CD8-positive, alpha-beta memory T cell (primary cell): ENCODE measurements around the gene CAP2. TPM values are rescaled to one million over a fixed set of nuclear protein-coding genes. Genes with fewer than 3 reads are reported as not detected.

Source experiments
- CTCF ChIA-PET: fragments of 350-600 bp; sonication (Branson Sonifier 250); formaldehyde crosslinking; loops from one replicate; lab custom pipeline; 2021; ENCODE audit warnings: antibody characterized with exemption; lab: Charles Lee
- POLR2A ChIA-PET: fragments of 350-600 bp; sonication (Branson Sonifier 250); formaldehyde crosslinking; loops from one replicate; lab custom pipeline; 2021; ENCODE audit warnings: antibody characterized with exemption; lab: Charles Lee
- DNase-seq, 5 donors: peaks; one replicate each; pipeline versions ENCODE4 v3.0.0 to v3.0.0-alpha.2; 2020 to 2022; ENCODE audit warnings: mixed read lengths in 1 of 5
- H3K27ac ChIP-seq: one replicate; pipeline ENCODE4 v1.7.0; 2013; ENCODE audit warnings: low read depth, mild to moderate bottlenecking, low read length, moderate library complexity
- H3K27me3 ChIP-seq: 2 replicates; pipeline ENCODE4 v1.7.0; 2013; ENCODE audit warnings: low read length, mild to moderate bottlenecking; ENCODE audit not compliant: insufficient read depth, poor library complexity, severe bottlenecking
- H3K36me3 ChIP-seq: 2 replicates; pipeline ENCODE4 v1.7.0; 2013; ENCODE audit warnings: mild to moderate bottlenecking, low read length, moderate library complexity; ENCODE audit not compliant: insufficient read depth
- H3K4me1 ChIP-seq: 2 replicates; pipeline ENCODE4 v1.7.0; 2013; ENCODE audit warnings: mild to moderate bottlenecking, low read length, moderate library complexity; ENCODE audit not compliant: insufficient read depth
- H3K4me3 ChIP-seq: 2 replicates; pipeline ENCODE4 v1.7.0; 2013; ENCODE audit warnings: mild to moderate bottlenecking, low read length
- H3K9me3 ChIP-seq: 2 replicates; pipeline ENCODE4 v1.7.0; 2013; ENCODE audit warnings: mild to moderate bottlenecking, low read length
- H3K27ac Mint-ChIP-seq, 8 donors: one replicate each; pipeline ENCODE4 v1.8.0; 2020 to 2021; ENCODE audit warnings: mixed read lengths in 8 of 8, mild to moderate bottlenecking in 6 of 8, inconsistent platforms in 3 of 8, moderate library complexity in 3 of 8
- H3K27me3 Mint-ChIP-seq, 2 donors: one replicate each; pipeline ENCODE4 v1.8.0; 2020 to 2021; ENCODE audit warnings: mixed read lengths in 2 of 2, mild to moderate bottlenecking in 1 of 2, moderate library complexity in 1 of 2
- H3K36me3 Mint-ChIP-seq, 3 donors: one replicate each; pipeline ENCODE4 v1.8.0; 2020 to 2021; ENCODE audit warnings: mixed read lengths in 3 of 3, inconsistent platforms in 1 of 3, mild to moderate bottlenecking in 1 of 3
- H3K4me1 Mint-ChIP-seq, 3 donors: one replicate each; pipeline ENCODE4 v1.8.0; 2020 to 2021; ENCODE audit warnings: mixed read lengths in 3 of 3, inconsistent platforms in 1 of 3, mild to moderate bottlenecking in 1 of 3
- H3K4me3 Mint-ChIP-seq, 7 donors: one replicate each; pipeline ENCODE4 v1.8.0; 2020 to 2021; ENCODE audit warnings: mixed read lengths in 7 of 7, mild to moderate bottlenecking in 6 of 7, moderate library complexity in 4 of 7, inconsistent platforms in 2 of 7
- H3K9me3 Mint-ChIP-seq, 5 donors: one replicate each; pipeline ENCODE4 v1.8.0; 2020 to 2022; ENCODE audit warnings: mixed read lengths in 5 of 5, mild to moderate bottlenecking in 3 of 5, moderate library complexity in 2 of 5, inconsistent platforms in 1 of 5
- polyA plus RNA-seq: library from polyadenylated mRNA; unstranded; fragments of 300-500 nt; fragmentation: Illumina TruSeq; gene quantifications from one replicate; pipeline ENCODE4 v1.2.3, GENCODE V29; 2021
- total RNA-seq, 2 experiments: library from RNA; stranded (reverse); gene quantifications; one replicate each; pipeline ENCODE4 v1.2.3, GENCODE V29; 2021

CAP2 gene
- total and polyA plus RNA-seq, 3 experiments from 2014 or later: 1.0 TPM; not detected in 2

DNA sequence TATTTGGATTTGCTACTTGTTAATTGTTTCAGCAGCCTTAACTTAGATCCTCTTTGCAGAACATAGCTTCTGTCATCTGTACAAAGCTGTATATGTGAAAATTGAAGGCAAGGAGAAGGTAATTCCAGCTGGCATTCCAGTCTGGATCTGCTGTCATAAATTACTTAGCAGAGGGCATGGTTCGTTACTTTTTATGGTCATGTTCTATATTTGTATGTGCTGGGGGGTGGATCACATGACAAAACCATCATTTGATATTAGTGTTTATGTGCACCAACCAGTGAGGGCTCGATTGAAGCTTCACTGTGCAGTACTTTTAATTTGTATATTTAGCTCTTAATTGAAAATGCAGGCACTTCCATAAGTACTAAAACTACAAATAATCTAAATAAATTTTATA lies 80.2 kb downstream of the CAP2 start:
- no peak for DNase-seq
- Mint-ChIP-seq H3K4me3 (no peak overlapping the region), H3K27me3 (peaks cover 6 to 19% of the 10 kb centered on the region in 2 donors), H3K27ac (no peak overlapping the region), H3K36me3 (no peaks in the 10 kb centered on the region), H3K9me3 (no peaks in the 10 kb centered on the region), H3K4me1 (no peaks in the 10 kb centered on the region)
- no peak overlapping the region for H3K4me3 ChIP-seq
- no peaks in the 10 kb centered on the region for H3K4me1 ChIP-seq
- ChIA-PET CTCF (interaction anchor here (0.7 kb wide), 1 partner anchor 46 kb away, joined by 3 read pairs; no protein-coding TSS in a partner anchor), POLR2A (no interaction called here)
- no peaks in the 10 kb centered on the region for H3K9me3 ChIP-seq
- H3K27me3 ChIP-seq: no peaks in the 10 kb centered on the region
- H3K27ac ChIP-seq: no peak overlapping the region
- H3K36me3 ChIP-seq: no peaks in the 10 kb centered on the region

DNA sequence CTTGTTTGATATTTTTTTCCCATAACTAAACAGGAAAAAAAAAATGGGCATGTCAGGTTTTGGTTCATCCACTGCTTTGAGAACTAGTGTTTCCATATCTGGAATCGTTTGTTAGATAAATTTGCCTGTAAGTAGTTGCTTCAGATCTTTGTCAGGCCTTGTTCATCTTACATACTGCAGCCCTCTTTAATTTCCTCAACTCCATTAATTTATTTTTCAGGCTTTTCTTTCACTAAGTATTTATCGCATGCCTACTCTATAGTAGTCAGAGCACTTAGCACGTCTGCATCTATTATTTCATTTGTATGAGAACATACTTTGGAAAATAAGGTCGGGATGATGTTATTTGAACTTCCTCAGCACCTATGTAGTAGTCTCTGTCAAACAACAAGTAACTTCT lies 80.9 kb downstream of the CAP2 start:
- Histone ChIP-seq H3K27ac (no peak overlapping the region), H3K4me1 (no peaks in the 10 kb centered on the region), H3K4me3 (no peak overlapping the region), H3K36me3 (no peaks in the 10 kb centered on the region), H3K27me3 (no peaks in the 10 kb centered on the region), H3K9me3 (no peaks in the 10 kb centered on the region)
- Mint-ChIP-seq H3K27ac (no peak overlapping the region), H3K36me3 (no peaks in the 10 kb centered on the region), H3K4me1 (no peaks in the 10 kb centered on the region), H3K27me3 (peaks cover 6 to 17% of the 10 kb centered on the region in 2 donors), H3K4me3 (no peak overlapping the region), H3K9me3 (no peaks in the 10 kb centered on the region)
- DNase-seq: no peak
- CTCF ChIA-PET: no interaction called here
- POLR2A ChIA-PET: no interaction called here

DNA sequence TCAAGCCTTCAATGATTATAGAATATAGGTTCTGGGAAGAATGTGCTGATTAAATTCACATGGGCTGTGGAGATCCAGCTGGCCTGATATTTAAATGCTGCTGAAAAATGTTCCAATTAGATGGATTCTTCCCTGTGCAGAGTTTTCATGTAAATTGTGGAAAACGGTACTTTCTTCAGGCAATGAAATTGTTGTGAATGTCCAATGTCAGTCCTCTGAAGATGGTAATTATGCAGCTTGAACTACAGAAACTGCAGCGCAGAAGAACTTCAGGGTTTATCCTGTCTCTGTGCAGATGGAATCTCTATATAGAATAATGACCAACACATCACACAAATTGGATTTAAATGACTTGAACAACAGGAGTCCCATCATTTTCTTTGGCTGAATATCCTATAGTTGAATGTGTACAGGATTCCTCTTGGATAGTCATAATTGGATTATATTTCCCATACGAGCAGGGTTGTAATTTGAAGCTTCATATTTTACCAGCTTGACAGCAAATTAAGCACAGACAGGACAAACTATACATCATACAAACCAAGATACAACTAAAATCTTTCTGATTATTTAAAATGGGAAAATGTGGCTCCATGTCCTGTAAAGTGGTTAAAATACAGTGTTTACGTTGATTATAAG lies 82.3 kb downstream of the CAP2 start:
- H3K27me3 Mint-ChIP-seq: peaks cover 6 to 9% of the 10 kb centered on the region in 2 donors
- POLR2A ChIA-PET: no interaction called here
- no peaks in the 10 kb centered on the region for H3K4me1 Mint-ChIP-seq
- no peaks in the 10 kb centered on the region for H3K36me3 Mint-ChIP-seq
- H3K4me3 Mint-ChIP-seq: no peak overlapping the region
- no peaks in the 10 kb centered on the region for H3K27me3 ChIP-seq
- no peaks in the 10 kb centered on the region for H3K9me3 ChIP-seq
- no peaks in the 10 kb centered on the region for H3K36me3 ChIP-seq
- H3K9me3 Mint-ChIP-seq: no peaks in the 10 kb centered on the region
- H3K27ac Mint-ChIP-seq: no peak overlapping the region
- H3K27ac ChIP-seq: no peak overlapping the region
- H3K4me3 ChIP-seq: no peak overlapping the region
- no peaks in the 10 kb centered on the region for H3K4me1 ChIP-seq
- DNase-seq: no peak
- CTCF ChIA-PET: no interaction called here

DNA sequence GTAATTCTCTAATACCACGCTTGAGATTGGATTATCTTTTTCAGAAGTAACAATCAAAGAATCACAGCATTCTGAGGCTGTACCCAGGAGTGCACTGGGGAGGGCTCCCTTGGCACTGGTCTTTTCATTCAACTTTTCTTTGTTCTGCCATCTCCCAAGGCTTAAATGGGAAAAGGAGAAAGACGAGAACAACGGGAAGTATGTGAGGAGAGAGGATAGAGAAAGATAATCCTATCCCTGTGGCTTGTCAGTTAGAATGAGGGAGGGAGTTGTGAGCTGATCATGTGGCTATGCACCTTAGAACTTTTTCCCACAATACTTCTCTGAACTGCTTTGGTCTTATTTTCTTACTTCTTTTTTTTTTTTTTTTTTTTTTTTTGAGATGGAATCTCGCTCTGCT lies 83.1 kb downstream of the CAP2 start:
- H3K4me3 Mint-ChIP-seq: no peak overlapping the region
- H3K4me1 ChIP-seq: no peaks in the 10 kb centered on the region
- H3K4me1 Mint-ChIP-seq: no peaks in the 10 kb centered on the region
- H3K27ac ChIP-seq: no peak overlapping the region
- H3K27ac Mint-ChIP-seq: no peak overlapping the region
- no peaks in the 10 kb centered on the region for H3K36me3 Mint-ChIP-seq
- no peak for DNase-seq
- POLR2A ChIA-PET: no interaction called here
- H3K9me3 ChIP-seq: no peaks in the 10 kb centered on the region
- CTCF ChIA-PET: no interaction called here
- H3K4me3 ChIP-seq: no peak overlapping the region
- peaks cover 4 to 6% of the 10 kb centered on the region in 2 donors for H3K27me3 Mint-ChIP-seq
- no peaks in the 10 kb centered on the region for H3K27me3 ChIP-seq
- no peaks in the 10 kb centered on the region for H3K9me3 Mint-ChIP-seq
- no peaks in the 10 kb centered on the region for H3K36me3 ChIP-seq

DNA sequence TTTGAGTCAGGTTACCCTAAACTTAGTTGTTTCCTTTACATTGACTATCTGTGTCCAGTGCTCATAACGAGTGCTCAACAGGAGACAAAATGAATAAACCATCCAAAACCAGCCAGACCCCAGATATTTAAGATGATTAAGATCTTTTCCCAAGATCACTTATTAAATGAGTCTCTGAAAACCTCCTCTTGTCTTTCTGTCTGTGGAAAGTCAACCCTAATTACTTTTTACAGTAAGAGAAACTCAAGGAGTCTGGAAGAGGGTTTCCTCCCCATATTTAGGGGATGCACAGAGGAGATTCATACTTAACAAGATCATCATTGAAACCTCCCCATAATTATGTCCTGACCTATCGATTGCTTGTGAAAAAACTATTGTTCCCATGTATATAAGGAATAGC lies 84.0 kb downstream of the CAP2 start:
- Mint-ChIP-seq H3K27me3 (peaks cover 7 to 10% of the 10 kb centered on the region in 2 donors), H3K9me3 (no peaks in the 10 kb centered on the region), H3K4me3 (no peak overlapping the region), H3K27ac (no peak overlapping the region), H3K36me3 (no peaks in the 10 kb centered on the region), H3K4me1 (no peaks in the 10 kb centered on the region)
- no peak overlapping the region for H3K27ac ChIP-seq
- no peaks in the 10 kb centered on the region for H3K36me3 ChIP-seq
- DNase-seq: no peak
- ChIA-PET CTCF (no interaction called here), POLR2A (no interaction called here)
- H3K9me3 ChIP-seq: no peaks in the 10 kb centered on the region
- no peaks in the 10 kb centered on the region for H3K4me1 ChIP-seq
- H3K27me3 ChIP-seq: no peaks in the 10 kb centered on the region
- no peak overlapping the region for H3K4me3 ChIP-seq

DNA sequence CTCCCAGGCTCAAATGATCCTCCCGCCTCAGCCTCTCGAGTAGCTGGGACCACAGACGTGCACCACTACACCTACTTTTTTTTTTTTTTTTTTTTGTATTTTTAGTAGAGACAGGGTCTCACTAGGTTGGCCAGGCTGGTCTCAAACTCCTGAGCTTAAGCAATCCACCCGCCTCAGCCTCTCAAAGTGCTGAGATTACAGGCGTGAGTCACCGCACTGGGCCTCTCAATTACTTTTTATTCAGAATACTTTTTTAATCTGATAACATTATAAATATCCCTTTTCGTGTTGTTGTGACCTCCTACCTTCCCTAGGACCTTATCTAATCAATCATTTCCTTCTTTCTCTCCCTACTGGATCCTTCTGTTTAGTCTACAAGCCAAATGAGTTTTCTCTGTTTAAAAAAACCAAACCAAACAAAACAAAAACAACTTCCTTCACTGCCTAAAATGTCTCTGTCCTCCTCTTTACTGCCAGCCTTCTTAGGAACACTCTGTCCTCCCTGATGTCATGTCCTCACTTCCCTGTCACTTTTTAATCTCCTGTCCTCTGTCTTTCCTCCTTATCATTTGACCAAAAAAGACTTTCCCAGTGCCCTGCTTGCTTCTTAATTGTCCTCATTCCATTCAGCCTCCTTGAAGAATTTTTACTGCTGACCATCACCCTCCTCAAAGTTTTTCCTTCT lies 85.0 kb downstream of the CAP2 start:
- POLR2A ChIA-PET: no interaction called here
- H3K27me3 Mint-ChIP-seq: peaks cover 7 to 19% of the 10 kb centered on the region in 2 donors
- H3K4me1 ChIP-seq: no peaks in the 10 kb centered on the region
- no peaks in the 10 kb centered on the region for H3K9me3 ChIP-seq
- CTCF ChIA-PET: no interaction called here
- no peak overlapping the region for H3K27ac ChIP-seq
- H3K36me3 ChIP-seq: no peaks in the 10 kb centered on the region
- no peak for DNase-seq
- no peak overlapping the region for H3K27ac Mint-ChIP-seq
- no peaks in the 10 kb centered on the region for H3K4me1 Mint-ChIP-seq
- no peak overlapping the region for H3K4me3 Mint-ChIP-seq
- no peak overlapping the region for H3K4me3 ChIP-seq
- H3K9me3 Mint-ChIP-seq: peaks cover 0 to 2% (median 0%) of the 10 kb centered on the region in 5 donors
- H3K36me3 Mint-ChIP-seq: no peaks in the 10 kb centered on the region
- H3K27me3 ChIP-seq: peaks cover under 1% of the 10 kb centered on the region

DNA sequence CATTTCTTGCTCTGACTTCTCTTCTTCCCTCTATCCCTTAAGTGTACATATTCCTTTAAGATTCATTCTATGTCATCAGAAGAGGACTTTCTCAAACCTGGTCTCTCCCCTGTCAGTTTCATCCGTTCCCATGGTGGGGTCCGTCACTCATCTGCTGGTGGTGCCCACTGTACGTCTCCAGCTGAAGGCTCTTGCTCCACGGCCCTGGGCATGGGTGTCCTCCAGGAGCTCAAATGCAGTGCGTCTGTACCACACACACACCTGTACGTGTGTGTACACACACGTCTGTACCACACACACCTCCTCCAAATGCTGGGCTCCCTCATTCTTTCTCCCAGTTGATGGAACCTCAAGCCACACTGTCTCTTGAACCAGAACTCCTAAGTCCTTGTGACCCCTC lies 85.6 kb downstream of the CAP2 start:
- Mint-ChIP-seq H3K4me1 (no peaks in the 10 kb centered on the region), H3K27ac (no peak overlapping the region), H3K36me3 (no peaks in the 10 kb centered on the region), H3K9me3 (peaks cover 0 to 2% (median 0%) of the 10 kb centered on the region in 5 donors), H3K27me3 (peaks cover 7 to 19% of the 10 kb centered on the region in 2 donors), H3K4me3 (no peak overlapping the region)
- DNase-seq: no peak
- POLR2A ChIA-PET: no interaction called here
- Histone ChIP-seq H3K36me3 (no peaks in the 10 kb centered on the region), H3K27me3 (peaks cover 4% of the 10 kb centered on the region), H3K27ac (no peak overlapping the region), H3K4me1 (no peaks in the 10 kb centered on the region), H3K9me3 (no peaks in the 10 kb centered on the region), H3K4me3 (no peak overlapping the region)
- CTCF ChIA-PET: no interaction called here

DNA sequence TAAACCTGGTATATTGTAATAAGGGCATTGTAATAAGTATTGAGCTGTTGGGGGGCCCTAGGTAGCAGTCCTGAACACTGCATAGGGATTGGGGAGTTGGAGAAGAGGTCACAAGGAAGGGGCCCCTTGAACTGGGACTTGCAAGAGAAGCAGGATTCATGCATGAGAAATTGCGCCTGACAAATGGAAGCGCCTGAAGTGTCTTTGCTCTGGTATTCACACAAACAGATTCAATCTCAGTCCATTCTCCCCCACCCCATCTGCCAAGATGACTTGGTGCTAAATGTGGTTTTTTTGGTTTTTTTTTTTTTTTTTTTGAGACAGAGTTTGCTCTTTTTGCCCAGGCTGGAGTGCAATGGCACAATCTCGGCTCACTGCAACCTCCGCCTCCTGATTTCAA lies 87.1 kb downstream of the CAP2 start:
- H3K4me1 Mint-ChIP-seq: no peaks in the 10 kb centered on the region
- H3K27me3 Mint-ChIP-seq: peaks cover 10 to 23% of the 10 kb centered on the region in 2 donors
- Histone ChIP-seq H3K4me1 (no peaks in the 10 kb centered on the region), H3K4me3 (no peak overlapping the region), H3K27ac (no peak overlapping the region), H3K9me3 (no peaks in the 10 kb centered on the region), H3K36me3 (no peaks in the 10 kb centered on the region), H3K27me3 (peaks cover 4% of the 10 kb centered on the region)
- DNase-seq: no peak
- ChIA-PET CTCF (interaction anchor here (0.7 kb wide), 1 partner anchor 24 kb away, joined by 4 read pairs; no protein-coding TSS in a partner anchor), POLR2A (no interaction called here)
- H3K36me3 Mint-ChIP-seq: no peaks in the 10 kb centered on the region
- peaks cover 0 to 2% (median 0%) of the 10 kb centered on the region in 5 donors for H3K9me3 Mint-ChIP-seq
- no peak overlapping the region for H3K27ac Mint-ChIP-seq
- no peak overlapping the region for H3K4me3 Mint-ChIP-seq
